GM12801 (cell line): ENCODE measurements around the gene NLRP13.

ENCODE experiments used
- CTCF ChIP-seq: IDR thresholded peaks from one replicate; pipeline ENCODE4 v1.5.1; 2011; ENCODE audit warnings: control low read depth; ENCODE audit not compliant: insufficient read length; ENCODE audit errors: extremely low read depth

The NLRP13 gene

GRCh38 chr19:55912916-55913315 lies 19.2 kb downstream of the NLRP13 start:
- TF ChIP-seq CTCF, result no peak

GRCh38 chr19:55909801-55910200 lies 22.3 kb downstream of the NLRP13 start:
- no peak for TF ChIP-seq CTCF

GRCh38 chr19:55907746-55908145 lies 24.4 kb downstream of the NLRP13 start:
- TF ChIP-seq CTCF, result no peak

GRCh38 chr19:55907286-55907685 lies 24.9 kb downstream of the NLRP13 start:
- TF ChIP-seq CTCF, result no peak

GRCh38 chr19:55902080-55902751 lies 29.9 kb downstream of the NLRP13 start:
- TF ChIP-seq CTCF, result no peak

- TF ChIP-seq CTCF, result no peak
These were observed 30.6 kb downstream of the NLRP13 start for GRCh38 chr19:55901369-55902079.

- no peak for TF ChIP-seq CTCF
These were observed 33.2 kb downstream of the NLRP13 start for GRCh38 chr19:55898911-55899310.
